Measurements from ENCODE around the gene ACAD9. TPM values are rescaled to one million over a fixed set of nuclear protein-coding genes. Genes with fewer than 3 reads are reported as not detected.
A peak's percentile ranks its signal among the peaks of the same experiment; 100 is the strongest.

Gene ACAD9
- total RNA-seq, 1 donor from 2014 or later, result 60.6 TPM

DNA sequence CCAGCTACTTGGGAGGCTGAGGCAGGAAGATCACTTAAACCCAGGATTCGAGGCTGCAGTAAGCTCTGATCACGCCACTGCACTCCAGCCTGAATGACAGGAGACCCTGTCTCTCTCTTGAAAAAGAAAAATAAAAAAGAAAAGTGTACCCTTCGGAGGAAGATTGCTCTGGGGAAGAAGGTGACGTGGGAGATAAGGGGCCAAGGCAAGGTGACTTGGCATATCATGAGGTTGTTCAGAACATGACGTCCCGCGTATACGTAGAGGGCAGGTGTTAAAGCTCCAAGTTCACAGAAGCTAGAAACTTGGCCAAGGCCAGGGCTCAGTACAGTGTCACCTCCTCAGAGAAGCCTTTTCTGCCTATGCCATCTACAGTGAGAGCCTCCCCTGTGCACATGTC, 6.7 kb upstream of the ACAD9 start:
- Mint-ChIP-seq H3K36me3 (ENCODE audit: low read depth) (no peaks in the 10 kb centered on the region), H3K27me3 (ENCODE audit: low read depth) (peaks cover 8% of the 10 kb centered on the region), H3K9me3 (no peaks in the 10 kb centered on the region), H3K27ac (ENCODE audit: unreplicated experiment) (peak overlapping the region; percentile 57), H3K4me3 (no peak overlapping the region), H3K4me1 (peaks cover 7% of the 10 kb centered on the region)
- no peak for TF ChIP-seq CTCF (conservative IDR thresholded peaks at IDR 0.05)
- no peak for DNase-seq (ENCODE audit: low read depth, low spot score)

GRCh38 chr3:128873244-128874022, 6.0 kb upstream of the ACAD9 start:
- peaks cover 8% of the 10 kb centered on the region for H3K27me3 Mint-ChIP-seq (ENCODE audit: low read depth)
- no peak overlapping the region for H3K4me3 Mint-ChIP-seq
- H3K9me3 Mint-ChIP-seq, result no peaks in the 10 kb centered on the region
- TF ChIP-seq CTCF (conservative IDR thresholded peaks at IDR 0.05), result no peak
- no peaks in the 10 kb centered on the region for H3K36me3 Mint-ChIP-seq (ENCODE audit: low read depth)
- DNase-seq (ENCODE audit: low read depth, low spot score), result no peak
- H3K27ac Mint-ChIP-seq (ENCODE audit: unreplicated experiment), result peak overlapping the region; percentile 57
- H3K4me1 Mint-ChIP-seq, result peaks cover 14% of the 10 kb centered on the region

GRCh38 chr3:128874481-128875180, 4.8 kb upstream of the ACAD9 start:
- H3K36me3 Mint-ChIP-seq (ENCODE audit: low read depth), result no peaks in the 10 kb centered on the region
- H3K4me1 Mint-ChIP-seq, result peaks cover 21% of the 10 kb centered on the region
- no peak overlapping the region for H3K27ac Mint-ChIP-seq (ENCODE audit: unreplicated experiment)
- H3K9me3 Mint-ChIP-seq, result no peaks in the 10 kb centered on the region
- peaks cover 8% of the 10 kb centered on the region for H3K27me3 Mint-ChIP-seq (ENCODE audit: low read depth)
- no peak for DNase-seq (ENCODE audit: low read depth, low spot score)
- no peak for TF ChIP-seq CTCF (conservative IDR thresholded peaks at IDR 0.05)
- no peak overlapping the region for H3K4me3 Mint-ChIP-seq

DNA sequence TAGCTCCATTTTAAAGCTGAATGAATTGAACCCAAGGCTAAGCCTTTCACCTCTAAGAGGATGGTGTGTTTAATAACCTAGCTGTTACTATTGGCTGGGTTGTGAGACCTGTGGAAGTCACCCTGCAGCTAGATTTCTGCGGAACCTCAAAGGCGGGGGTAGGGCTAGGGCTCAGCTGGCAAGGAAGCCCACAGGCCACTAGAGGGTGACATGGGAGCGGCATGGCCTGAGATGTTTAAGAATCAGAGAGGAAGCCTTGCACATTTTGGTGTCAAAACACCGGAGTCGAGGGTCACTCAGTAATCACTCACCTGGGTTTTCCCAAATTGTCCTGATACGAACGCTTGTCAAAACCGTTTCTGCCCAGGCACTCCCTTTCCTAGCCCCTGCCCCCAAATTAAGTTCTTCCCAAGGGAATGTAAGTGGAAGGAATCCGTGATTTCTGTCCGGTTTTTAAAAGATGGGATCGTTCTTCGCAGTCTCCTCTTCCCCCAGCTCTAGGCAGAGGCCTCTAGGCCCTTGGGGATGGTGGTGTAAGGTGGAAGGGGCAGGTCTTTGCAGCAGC, 3.8 kb upstream of the ACAD9 start:
- peaks cover 30% of the 10 kb centered on the region for H3K4me1 Mint-ChIP-seq
- peak overlapping the region; percentile 57 for H3K4me3 Mint-ChIP-seq
- H3K9me3 Mint-ChIP-seq, result no peaks in the 10 kb centered on the region
- peak; percentile 65 for TF ChIP-seq CTCF (conservative IDR thresholded peaks at IDR 0.05)
- no peak overlapping the region for H3K27ac Mint-ChIP-seq (ENCODE audit: unreplicated experiment)
- H3K36me3 Mint-ChIP-seq (ENCODE audit: low read depth), result no peaks in the 10 kb centered on the region
- peaks cover 8% of the 10 kb centered on the region for H3K27me3 Mint-ChIP-seq (ENCODE audit: low read depth)
- DNase-seq (ENCODE audit: low read depth, low spot score), result peak; percentile 50

DNA sequence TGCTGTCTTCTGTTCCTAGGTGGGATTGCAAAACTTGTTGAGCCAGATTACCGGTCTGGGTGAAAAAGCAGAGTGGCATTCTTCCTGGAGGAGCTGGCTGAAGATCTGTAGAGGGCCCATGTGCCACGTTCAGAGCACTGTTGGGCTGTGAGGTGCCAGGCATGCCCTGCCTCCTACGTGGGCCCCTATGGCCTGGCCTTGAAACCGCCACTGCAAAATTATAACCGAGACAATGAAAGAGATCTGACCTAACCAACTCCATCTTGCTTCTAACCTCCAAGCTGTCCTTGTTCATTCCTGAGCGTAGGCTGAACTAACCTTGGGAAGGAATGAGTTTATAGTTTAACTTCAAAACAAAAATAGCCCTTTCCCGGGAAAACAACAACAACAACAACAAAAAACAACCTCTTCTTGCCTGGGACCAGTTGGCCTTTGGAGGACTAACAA, 1.4 kb upstream of the ACAD9 start:
- H3K36me3 Mint-ChIP-seq (ENCODE audit: low read depth), result peaks cover 3% of the 10 kb centered on the region
- H3K4me3 Mint-ChIP-seq, result peak overlapping the region; percentile 95
- no peaks in the 10 kb centered on the region for H3K9me3 Mint-ChIP-seq
- H3K27ac Mint-ChIP-seq (ENCODE audit: unreplicated experiment), result peak overlapping the region; percentile 44
- DNase-seq (ENCODE audit: low read depth, low spot score), result no peak
- peaks cover 51% of the 10 kb centered on the region for H3K4me1 Mint-ChIP-seq
- H3K27me3 Mint-ChIP-seq (ENCODE audit: low read depth), result peaks cover 8% of the 10 kb centered on the region
- no peak for TF ChIP-seq CTCF (conservative IDR thresholded peaks at IDR 0.05)

Measured in neural crest cell (in vitro differentiated cells).